LHCN-M2 (cell line): ENCODE data around the gene ZNF559. TPM values are rescaled to one million over a fixed set of nuclear protein-coding genes. Genes with fewer than 3 reads are reported as not detected.
"Not testable (repeated sequence)": the region's sequence is repeated elsewhere in the genome, so short reads cannot be mapped to it uniquely, and the experiment has no call there.

Experiments used
- DNase-seq: peaks from one replicate; pipeline ENCODE4 v3.0.0-alpha.2; 2012; ENCODE audit warnings: low read depth
- polyA plus RNA-seq: library from polyadenylated mRNA; unstranded; fragments of >200 nt; gene quantifications from one replicate; pipeline ENCODE4 v1.2.1, GENCODE V29; 2012; ENCODE audit warnings: missing spikeins
- total RNA-seq: library from RNA; depleted of rRNA; stranded (reverse); fragments of >200 nt; gene quantifications from 2 replicates; pipeline ENCODE4 v1.2.3, GENCODE V29; 2014; rRNA removed

Gene ZNF559
- total RNA-seq, result 6.2 and 8.0 TPM in 2 replicates
- polyA plus RNA-seq, result 4.1 TPM

DNA sequence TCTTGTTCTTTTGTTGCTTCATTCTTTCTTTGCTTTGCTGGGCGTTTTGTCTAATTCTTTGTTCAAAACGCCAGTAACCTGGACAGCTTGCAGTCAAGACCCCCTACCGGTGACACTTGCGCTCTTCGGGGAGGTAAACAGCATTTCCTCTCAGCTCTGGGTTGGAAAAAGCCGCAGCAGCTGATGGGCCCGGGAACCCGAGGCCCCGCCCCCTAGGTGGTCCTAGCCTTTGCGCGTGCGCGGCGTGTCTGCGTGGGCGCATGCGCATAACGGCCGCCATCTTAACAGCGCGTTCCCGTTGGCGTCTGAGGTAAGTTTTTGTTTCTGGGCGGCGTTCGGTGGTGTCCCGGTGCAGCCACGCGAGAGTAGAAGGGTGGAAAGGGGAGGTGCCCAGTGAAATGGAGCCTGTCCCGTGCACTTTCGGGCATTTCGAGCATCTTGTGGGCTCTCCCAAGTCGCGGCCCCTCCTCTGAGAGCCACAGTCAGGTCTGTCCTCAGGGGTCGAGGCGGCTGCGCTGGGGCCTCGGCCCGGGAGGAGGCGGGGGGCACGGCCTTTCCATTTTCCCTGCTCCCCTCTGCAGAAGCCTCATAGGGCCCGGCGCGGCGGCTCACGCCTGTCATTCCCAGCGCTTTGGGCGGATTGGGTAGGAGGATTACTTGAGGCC is at the start of gene ZNF559:
Gene ZNF559 (plus strand): TSS at position 261 of the 665 bp plus-strand sequence. CDS start 14,371 bp downstream, outside the sequence.
- peak; percentile 81 for DNase-seq

DNA sequence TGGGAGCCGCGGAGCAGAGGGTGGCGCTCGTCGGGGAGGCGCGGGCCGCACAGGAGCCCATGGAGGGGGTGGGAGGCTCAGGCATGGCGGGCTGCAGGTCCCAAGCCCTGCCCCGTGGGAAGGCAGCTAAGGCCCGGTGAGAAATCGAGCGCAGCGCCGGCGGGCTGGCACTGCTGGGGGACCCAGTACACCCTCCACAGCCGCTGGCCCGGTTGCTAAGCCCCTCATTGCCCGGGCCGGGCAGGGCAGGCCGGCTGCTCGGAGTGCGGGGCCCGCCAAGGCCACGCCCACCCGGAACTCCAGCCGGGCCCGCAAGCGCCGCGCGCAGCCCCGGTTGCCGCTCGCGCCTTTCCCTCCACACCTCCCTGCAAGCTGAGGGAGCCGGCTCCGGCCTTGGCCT is 40.5 kb upstream of the ZNF559 start:
- DNase-seq, result not testable (repeated sequence)

DNA sequence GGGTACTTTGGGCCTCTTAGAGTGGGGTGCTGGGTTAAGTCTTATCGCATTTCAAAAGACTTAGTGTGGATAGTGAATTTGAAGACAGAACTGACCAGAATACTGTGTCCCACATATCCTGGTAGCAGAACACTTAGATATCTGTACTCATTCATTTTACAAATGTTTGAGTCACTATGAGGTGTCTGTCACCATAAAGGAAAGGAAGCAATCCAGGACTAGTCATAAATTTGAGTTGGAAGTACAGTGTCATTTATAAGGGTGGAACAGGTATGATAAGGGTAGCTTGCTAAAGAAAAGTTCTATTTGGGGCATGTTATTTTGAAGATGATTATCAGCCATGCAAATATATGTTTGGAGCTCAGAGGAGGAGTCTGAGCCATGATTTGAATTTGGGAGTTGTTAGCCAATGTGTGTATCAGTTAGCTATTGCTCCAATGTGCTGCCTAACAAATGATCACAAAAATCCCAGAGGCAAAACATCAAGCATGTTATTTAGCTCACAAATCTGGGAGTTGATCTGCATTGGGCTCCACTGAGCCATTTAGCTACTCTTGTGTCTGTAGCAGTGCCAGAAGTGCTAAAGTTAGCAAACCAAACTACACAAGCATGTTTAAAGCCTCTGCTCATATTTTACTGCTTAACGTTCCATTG is 34.6 kb upstream of the ZNF559 start:
- DNase-seq, result no peak

DNA sequence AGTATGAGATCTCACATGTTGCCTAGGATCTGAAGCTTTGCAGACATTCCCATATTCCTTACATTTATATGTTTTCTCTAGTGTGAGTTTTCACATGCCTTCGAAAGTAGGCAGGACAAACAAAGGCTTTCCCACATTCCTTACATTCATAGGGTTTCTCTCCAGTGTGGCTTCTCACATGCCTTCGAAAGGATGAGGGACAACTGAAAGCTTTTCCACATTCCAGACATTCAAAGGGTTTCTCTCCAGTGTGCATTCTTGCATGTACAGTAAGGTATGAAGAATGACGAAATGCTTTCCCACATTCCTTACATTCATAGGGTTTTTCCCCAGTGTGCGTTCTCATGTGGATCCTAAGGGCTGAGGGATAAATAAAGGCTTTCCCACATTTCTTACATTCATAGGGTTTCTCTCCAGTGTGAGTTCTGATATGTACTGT is 28.5 kb upstream of the ZNF559 start:
- DNase-seq, result no peak

DNA sequence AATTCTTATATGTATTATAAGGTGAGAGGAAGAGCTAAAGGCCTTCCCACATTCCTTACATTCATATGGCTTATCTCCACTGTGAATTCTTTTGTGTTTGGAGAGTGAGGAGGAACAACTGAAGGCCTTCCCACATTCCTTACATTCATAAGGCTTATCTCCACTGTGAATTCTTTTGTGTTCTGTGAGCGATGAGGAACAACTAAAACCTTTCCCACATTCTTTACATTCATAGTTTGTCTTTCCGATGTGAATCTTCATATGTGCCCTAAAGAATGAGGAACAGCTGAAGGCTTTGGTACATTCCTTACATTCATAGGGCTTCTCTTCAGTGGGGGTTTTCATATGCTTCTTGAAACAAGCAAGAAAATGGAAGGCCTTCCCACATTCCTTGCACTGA is 27.6 kb upstream of the ZNF559 start:
- no peak for DNase-seq

DNA sequence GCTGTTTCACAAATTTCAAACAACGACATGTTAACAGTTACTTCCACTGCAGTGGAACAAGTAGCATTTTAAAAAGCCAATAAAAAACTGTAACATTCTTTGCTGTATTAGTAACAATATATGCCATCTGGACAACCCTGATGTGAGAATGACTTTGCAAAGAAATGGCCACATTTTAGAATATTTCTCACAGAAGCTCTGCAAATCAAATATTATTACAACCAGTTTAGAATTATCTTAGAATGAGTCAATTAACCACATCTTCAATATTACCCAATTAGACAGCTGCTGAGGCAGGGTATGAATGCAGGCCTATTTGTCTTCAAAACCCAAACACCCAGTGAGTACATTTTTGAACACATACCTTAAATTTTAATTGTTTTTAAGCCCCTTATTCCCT is 17.5 kb upstream of the ZNF559 start:
- peak; percentile 92 for DNase-seq

DNA sequence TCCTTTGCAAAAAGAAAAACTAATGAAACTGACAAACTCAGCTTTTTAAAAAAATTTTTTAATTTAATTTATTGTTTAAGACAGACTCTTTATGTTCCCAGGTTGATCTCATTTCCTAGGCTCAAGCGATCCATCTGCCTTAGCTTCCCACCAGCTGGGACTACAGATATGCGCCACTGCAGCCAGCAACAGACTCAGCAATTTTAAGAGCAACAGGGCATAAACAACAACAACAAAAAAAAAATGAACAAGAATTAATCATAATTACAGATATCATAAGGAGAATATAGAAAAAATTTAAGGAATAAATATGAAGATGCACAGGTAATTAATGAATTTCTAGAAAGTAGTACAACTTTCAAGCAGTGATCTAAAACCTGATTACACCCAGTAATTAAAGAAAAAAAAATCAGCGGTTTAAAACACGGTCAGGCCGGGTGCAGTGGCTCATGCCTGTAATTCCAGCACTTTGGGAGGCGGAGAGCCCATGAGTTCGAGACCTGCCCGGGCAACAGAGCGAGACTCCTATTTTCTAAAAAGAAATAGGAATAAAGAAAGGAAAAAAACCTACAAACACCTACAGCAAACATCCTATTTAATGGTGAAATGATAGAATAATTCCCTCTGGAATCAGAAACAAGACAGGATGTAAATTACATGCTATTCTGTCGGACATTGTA is 15.7 kb upstream of the ZNF559 start:
- no peak for DNase-seq

DNA sequence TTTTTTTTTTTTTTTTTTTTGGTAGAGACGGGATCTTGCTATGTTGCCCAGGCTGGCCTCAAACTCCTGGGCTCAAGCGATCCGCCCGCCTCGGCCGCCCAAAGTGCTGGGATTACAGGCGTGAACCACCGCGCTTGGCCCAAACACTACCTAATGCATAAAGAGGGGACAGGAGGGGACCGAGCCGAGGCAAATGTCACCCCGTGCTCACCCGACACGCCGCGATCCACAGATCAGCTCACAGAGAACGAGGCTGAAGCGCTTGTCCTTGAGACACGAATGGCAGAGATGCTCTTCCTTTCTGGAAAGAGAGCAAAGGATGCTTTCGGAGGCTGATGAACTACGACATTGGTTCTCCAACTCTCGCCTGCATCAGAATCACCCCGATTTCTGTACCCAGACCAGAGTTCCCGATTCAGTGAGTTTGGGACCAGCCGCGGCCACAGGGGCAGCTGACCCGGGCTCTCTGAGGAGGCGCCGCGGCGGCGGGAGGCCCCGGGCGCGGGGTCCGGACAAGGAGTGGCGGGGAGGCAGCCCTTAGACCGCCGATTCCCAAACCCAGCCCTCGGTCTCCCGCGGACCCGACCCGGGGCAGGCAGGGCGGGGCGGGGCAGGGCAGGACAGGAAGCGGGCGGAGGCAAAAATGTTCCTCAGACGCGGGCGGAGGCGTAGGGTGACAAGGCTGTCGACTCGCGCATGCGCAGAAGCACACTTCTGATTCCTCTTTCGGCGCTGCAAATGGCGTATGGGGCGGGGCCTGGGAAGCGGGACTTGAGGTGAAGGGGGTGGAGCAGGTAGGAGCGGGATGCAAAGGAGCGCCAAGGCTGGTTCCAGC is 14.6 kb upstream of the ZNF559 start, which contains the start of gene ZNF699:
Gene ZNF699 (minus strand): TSS at position 700 of the 835 bp plus-strand sequence. CDS start 4,719 bp downstream, outside the sequence.
- peak; percentile 97 for DNase-seq

DNA sequence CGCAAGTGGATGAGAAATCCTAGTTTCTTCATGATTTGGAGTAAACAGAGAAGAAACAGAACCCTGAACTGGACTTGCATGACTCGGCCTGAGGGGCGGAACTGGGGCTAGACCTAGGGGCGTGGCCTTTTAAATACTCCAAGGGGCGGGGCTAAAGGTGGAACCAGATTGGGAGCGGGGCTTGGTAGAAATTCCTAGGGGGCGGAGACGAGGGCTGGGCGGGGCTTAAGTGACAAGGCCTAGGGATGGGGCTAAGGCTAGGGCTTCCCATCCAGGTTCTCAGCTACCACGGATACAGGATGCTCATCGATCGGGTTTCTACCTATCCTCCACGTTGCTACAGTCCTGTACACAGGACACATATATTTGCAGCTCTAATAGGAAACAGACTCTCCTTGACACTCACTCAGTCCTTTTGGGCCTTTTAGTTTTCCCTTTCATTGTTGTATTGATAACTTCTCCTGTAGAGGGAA is 14.0 kb upstream of the ZNF559 start:
- DNase-seq, result peak; percentile 87

DNA sequence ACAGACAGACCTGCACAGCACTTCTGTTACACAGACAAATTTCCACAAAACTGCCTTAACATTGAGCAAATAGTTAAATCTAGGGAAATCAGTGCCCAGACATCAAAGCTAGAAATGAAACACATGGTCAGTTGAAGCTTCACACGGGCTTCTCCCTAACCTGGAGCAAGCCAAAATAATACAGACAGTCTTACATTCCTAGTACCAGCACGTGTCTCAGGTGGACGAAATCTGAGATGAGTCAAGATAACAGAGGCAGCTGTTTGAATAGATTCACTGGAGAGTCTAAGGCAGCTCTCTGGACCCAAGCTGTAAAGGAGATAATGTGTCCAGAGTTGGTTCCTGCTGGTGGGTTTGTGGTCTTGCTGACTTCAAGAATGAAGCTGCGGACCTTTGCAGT is 10.2 kb upstream of the ZNF559 start:
- no peak for DNase-seq

DNA sequence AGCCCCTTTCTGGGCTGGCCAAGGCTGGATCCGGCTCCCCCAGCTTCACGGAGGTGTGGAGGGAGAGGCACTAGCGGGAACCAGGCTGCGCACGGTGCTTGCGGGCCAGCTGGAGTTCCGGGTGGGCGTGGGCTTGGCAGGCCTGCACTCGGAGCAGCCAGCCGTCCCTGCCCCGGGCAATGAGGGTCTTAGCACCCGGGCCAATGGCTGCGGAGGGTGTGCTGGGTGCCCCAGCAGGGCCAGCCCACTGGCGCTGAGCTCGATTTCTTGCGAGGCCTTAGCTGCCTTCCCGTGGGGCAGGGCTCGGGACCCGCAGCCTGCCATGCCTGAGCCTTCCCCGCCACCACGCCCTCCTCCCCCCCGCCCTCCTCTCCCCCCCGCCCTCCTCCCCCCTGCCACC is 2.6 kb upstream of the ZNF559 start:
- DNase-seq, result no peak

DNA sequence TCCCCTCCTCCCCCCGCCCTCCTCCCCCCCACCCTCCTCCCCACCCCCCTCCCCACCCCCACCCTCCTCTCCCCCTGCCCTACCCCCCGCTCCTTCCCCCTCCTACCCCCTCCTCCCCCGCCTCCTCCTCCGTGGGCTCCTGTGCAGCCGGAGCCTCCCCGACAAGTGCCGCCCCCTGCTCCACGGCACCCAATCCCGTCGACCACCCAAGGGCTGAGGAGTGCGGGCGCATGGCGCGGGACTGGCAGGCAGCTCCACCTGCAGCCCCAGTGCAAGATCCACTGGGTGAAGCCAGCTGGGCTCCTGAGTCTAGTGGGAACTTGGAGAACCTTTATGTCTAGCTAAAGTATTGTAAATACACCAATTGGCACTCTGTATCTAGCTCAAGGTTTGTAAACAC is 2.2 kb upstream of the ZNF559 start:
- DNase-seq, result not testable (repeated sequence)

DNA sequence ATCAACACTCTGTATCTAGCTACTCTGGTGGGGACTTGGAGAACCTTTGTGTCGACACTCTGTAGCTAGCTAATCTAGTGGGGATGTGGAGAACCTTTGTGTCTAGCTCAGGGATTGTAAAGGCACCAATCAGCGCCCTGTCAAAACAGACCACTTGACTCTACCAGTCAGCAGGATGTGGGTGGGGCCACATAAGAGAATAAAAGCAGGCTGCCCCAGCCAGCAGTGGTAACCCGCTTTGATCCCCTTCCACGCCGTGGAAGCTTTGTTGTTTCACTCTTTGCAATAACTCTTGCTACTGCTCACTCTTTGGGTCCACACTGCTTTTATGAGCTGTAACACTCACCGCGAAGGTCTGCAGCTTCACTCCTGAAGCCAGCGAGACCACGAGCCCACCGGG is 1.8 kb upstream of the ZNF559 start:
- DNase-seq, result not testable (repeated sequence)

DNA sequence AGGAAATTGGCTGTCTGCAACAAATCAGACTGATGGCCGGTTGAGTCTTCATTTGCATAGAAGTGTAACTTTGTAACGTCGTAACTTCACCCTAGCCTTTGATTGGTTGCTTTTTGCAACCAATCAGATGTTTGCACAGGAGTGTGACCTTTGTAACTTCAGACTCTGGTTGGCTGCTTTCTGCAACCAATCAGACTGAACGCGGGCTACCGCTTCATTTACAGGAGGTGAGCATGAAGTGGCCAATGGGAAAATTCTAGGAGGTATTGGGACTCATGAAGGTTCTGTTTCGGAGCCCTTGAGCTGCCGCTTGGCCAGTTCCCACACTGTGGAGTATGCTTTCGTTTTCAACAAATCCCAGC is 441 bp upstream of the ZNF559 start:
- DNase-seq, result peak; percentile 71

DNA sequence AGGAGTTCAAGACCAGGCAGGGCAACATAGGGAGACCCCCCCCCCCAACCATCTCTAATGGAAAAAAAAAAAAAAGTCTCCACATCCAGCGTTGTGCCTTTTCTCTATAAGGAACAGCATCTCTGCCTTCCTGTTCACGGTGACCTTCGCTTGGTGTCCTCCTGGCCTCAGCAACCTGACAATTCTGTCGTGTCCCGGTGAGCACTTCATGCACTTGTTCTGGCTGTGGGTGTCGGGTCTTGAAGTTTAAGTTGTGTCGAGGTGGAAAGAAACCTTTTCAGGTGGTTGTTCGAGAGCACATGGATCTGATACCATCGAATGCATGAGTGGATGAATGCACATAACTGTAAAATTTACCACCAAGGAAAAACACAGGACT is 594 bp downstream of the ZNF559 start:
- no peak for DNase-seq

DNA sequence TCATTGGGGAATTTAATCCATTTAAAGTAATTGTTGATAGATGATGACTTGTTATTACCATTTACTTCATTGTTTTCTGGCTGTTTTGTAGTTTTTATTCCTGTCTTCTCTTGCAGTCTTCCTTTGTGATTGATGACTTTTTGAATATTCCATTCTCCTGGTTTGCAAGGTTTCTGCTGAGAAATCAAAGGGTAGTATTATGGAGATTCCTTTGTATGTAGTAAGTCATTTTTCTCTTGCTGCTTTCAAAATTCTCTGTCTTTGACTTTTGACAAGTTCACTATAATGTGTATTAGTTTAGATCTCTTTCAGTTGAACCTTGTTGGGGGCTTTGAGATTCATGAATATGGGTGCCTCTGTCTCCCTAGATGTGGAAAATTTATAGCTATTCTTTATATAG is 6.0 kb downstream of the ZNF559 start:
- no peak for DNase-seq

DNA sequence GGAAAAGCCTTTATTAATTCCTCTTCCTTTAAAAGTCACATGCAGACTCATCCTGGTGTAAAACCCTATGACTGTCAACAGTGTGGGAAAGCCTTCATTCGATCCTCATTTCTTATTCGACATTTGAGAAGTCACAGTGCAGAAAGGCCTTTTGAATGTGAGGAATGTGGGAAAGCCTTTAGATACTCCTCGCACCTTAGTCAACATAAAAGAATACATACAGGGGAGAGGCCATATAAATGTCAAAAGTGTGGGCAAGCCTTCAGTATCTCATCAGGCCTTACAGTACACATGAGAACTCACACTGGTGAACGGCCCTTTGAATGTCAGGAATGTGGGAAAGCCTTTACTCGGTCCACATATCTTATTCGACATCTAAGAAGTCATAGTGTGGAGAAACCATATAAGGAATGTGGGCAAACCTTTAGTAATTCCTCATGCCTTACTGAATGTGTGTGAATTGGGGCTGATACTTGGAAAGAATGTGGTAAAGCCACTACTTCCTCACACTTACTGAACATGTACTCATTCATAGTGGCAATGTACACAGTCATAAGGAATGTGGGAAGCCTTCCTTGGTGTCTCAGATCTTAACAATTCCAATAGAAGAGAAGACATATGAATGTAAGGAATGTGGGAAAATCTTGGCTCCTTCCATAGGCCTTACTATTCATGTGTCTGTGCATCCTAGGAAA is 18.8 kb downstream of the ZNF559 start:
- no peak for DNase-seq

DNA sequence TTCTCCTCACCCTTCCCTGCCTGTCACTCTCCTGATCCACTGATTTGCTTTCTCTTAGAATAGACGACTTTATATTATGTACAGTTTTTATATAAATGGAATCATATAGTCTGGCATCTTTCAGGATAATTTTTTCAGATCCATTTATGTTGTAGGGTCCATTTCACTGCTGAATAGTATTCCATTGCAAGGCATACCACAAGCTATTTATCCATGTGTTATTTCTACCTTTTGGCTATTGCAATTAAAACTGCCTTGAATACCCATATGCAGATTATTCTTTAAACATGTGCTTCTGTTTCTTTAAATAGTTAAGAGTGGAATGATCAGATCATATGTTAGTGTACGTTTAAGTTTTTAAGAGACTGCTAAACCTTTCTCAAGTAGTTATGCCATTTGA is 21.0 kb downstream of the ZNF559 start:
- DNase-seq, result no peak

DNA sequence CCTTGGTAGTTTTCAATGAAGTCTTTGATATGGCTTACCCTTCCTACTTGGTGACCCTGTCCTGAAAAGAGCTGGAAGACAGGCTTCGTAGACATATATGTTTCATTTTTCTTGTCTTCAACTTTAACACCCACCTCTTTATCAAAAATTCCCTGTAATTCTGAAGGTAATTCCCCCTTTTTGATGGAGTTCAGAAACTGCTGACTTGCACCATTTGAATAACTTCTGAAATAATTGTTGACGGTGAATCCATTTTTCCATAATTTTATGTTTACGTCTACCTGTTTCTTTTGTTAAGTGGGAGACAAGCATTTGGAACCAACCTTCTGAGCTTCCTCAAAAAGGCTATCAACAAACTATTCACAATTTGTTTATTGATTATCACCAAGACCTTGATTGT is 24.3 kb downstream of the ZNF559 start:
- no peak for DNase-seq

DNA sequence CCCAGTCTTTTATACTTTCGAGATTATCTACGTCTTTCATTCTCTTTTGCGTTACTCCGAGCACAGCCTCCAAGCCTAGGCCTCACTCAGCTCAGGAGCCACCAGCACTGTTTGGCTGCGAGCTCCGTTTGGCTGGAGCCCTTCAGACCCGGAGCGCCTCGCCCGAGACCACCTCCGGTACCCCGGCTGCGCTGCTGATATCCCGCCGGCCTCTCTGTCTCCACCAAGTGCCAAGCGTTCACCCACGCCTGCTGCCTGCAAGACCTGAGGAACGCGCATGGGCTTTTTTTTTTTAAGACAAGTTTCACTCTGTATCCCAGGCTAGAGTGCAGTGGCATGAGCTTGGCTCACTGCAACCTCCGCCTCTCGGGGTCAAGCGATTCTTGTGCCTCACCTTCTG is 24.7 kb downstream of the ZNF559 start:
- DNase-seq, result no peak

DNA sequence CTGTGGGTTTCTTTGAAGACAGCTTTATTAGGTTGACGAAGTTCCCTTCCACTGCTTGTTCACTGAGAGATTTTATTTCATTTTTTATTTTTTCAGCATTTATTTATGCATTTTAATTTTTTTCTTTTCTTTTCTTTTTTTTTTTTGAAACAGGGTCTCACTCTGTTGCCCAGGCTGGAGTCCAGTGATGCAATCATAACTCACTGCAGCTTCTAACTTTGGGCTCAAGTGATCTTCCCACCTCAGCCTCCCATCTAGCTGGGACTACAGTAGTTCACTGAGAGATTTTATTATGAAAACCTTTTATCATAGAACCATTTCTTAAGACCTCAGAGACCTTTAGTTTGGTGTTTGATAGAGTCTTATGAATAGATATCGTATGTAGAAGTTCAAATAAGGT is 28.5 kb downstream of the ZNF559 start:
- DNase-seq, result no peak
